ENCODE results near the gene QRFPR. TPM values are rescaled to one million over a fixed set of nuclear protein-coding genes. Genes with fewer than 3 reads are reported as not detected.
"Not testable (repeated sequence)": the region's sequence is repeated elsewhere in the genome, so short reads cannot be mapped to it uniquely, and the experiment has no call there.

QRFPR gene
- total RNA-seq, 1 donor from 2014 or later = 0.25 TPM

- no peak for DNase-seq
- no peak for TF ChIP-seq CTCF (IDR thresholded peaks at IDR 0.05; ENCODE audit: borderline replicate concordance)
- intact Hi-C loops (cut with micrococcal nuclease) = no loop called here
- Histone ChIP-seq H3K27me3 (ENCODE audit: low read depth) (no peaks in the 10 kb centered on the region), H3K4me3 (no peak overlapping the region), H3K4me1 (peaks cover 14% of the 10 kb centered on the region), H3K9me3 (replicated peaks) (no peaks in the 10 kb centered on the region), H3K27ac (replicated peaks) (no peak overlapping the region), H3K36me3 (no peaks in the 10 kb centered on the region)
These were observed 54.2 kb downstream of the QRFPR start for GRCh38 chr4:121326597-121326996.

- no peaks in the 10 kb centered on the region for H3K27me3 ChIP-seq (ENCODE audit: low read depth)
- intact Hi-C loops (cut with micrococcal nuclease) = no loop called here
- no peak for TF ChIP-seq CTCF (IDR thresholded peaks at IDR 0.05; ENCODE audit: borderline replicate concordance)
- DNase-seq = no peak
- H3K4me1 ChIP-seq = peaks cover 14% of the 10 kb centered on the region
- H3K36me3 ChIP-seq = no peaks in the 10 kb centered on the region
- peaks cover 5% of the 10 kb centered on the region for H3K9me3 ChIP-seq (replicated peaks)
- H3K27ac ChIP-seq (replicated peaks) = no peak overlapping the region
- H3K4me3 ChIP-seq = no peak overlapping the region
These were observed 56.5 kb downstream of the QRFPR start for GRCh38 chr4:121324331-121324730.

GRCh38 chr4:121321466-121321865 lies 59.4 kb downstream of the QRFPR start:
- no peak overlapping the region for H3K4me3 ChIP-seq
- H3K27me3 ChIP-seq (ENCODE audit: low read depth) = no peaks in the 10 kb centered on the region
- H3K36me3 ChIP-seq = no peaks in the 10 kb centered on the region
- intact Hi-C loops (cut with micrococcal nuclease) = no loop called here
- DNase-seq = no peak
- no peak overlapping the region for H3K27ac ChIP-seq (replicated peaks)
- peaks cover 10% of the 10 kb centered on the region for H3K9me3 ChIP-seq (replicated peaks)
- no peak for TF ChIP-seq CTCF (IDR thresholded peaks at IDR 0.05; ENCODE audit: borderline replicate concordance)
- H3K4me1 ChIP-seq = peaks cover 12% of the 10 kb centered on the region

GRCh38 chr4:121316091-121316490 lies 64.7 kb downstream of the QRFPR start:
- no peak for DNase-seq
- Histone ChIP-seq H3K9me3 (replicated peaks) (peaks cover 10% of the 10 kb centered on the region), H3K4me1 (no peaks in the 10 kb centered on the region), H3K27me3 (ENCODE audit: low read depth) (no peaks in the 10 kb centered on the region), H3K4me3 (no peak overlapping the region), H3K36me3 (no peaks in the 10 kb centered on the region), H3K27ac (replicated peaks) (no peak overlapping the region)
- intact Hi-C loops (cut with micrococcal nuclease) = no loop called here
- no peak for TF ChIP-seq CTCF (IDR thresholded peaks at IDR 0.05; ENCODE audit: borderline replicate concordance)

- H3K4me3 ChIP-seq; H3K27ac ChIP-seq (replicated peaks); DNase-seq; H3K27me3 ChIP-seq (ENCODE audit: low read depth); H3K9me3 ChIP-seq (replicated peaks); H3K36me3 ChIP-seq; intact Hi-C loops (cut with micrococcal nuclease); H3K4me1 ChIP-seq: not testable (repeated sequence)
These were observed 67.4 kb downstream of the QRFPR start for GRCh38 chr4:121313430-121313829.

GRCh38 chr4:121308828-121309227 lies 72.0 kb downstream of the QRFPR start:
- Histone ChIP-seq H3K27me3 (ENCODE audit: low read depth) (no peaks in the 10 kb centered on the region), H3K4me3 (no peak overlapping the region), H3K27ac (replicated peaks) (no peak overlapping the region), H3K9me3 (replicated peaks) (no peaks in the 10 kb centered on the region), H3K36me3 (no peaks in the 10 kb centered on the region), H3K4me1 (no peaks in the 10 kb centered on the region)
- no peak for DNase-seq
- TF ChIP-seq CTCF (IDR thresholded peaks at IDR 0.05; ENCODE audit: borderline replicate concordance) = no peak
- intact Hi-C loops (cut with micrococcal nuclease) = no loop called here

All from left ventricle myocardium inferior (tissue), 1 donor.